H1 (cell line): Measurements from ENCODE around the gene PEX3. TPM values are rescaled to one million over a fixed set of nuclear protein-coding genes. Genes with fewer than 3 reads are reported as not detected.

Experiments
- CTCF ChIA-PET: fragments of 300-600 bp; sonication (Branson Sonifier 250); formaldehyde crosslinking; loops from one replicate; lab custom pipeline; 2021; ENCODE audit not compliant: partially characterized antibody; lab: Charles Lee
- POLR2A ChIA-PET: fragments of 300-600 bp; sonication (Branson Sonifier 250); formaldehyde crosslinking; loops from one replicate; lab custom pipeline; 2021; ENCODE audit warnings: inconsistent platforms; ENCODE audit not compliant: partially characterized antibody; lab: Charles Lee
- DNase-seq, 2 experiments: peaks; one replicate each; pipeline versions ENCODE4 v3.0.0 to v3.0.0-alpha.2; 2010 to 2022; ENCODE audit warnings: low spot score in 2 of 2, low read depth in 1 of 2, mixed read lengths in 1 of 2
- FAIRE-seq: peaks from 2 replicates; lab custom pipeline; 2011; peaks lifted over from hg19 to GRCh38; lab: Jason Lieb, UNC
- H2AFZ ChIP-seq: 2 replicates; pipeline ENCODE4 v1.8.1; 2012; ENCODE audit warnings: low read length, inconsistent platforms
- H2AK5ac ChIP-seq: 2 replicates; pipeline ENCODE4 v1.6.1; 2013; ENCODE audit warnings: low read depth, low read length
- H2BK120ac ChIP-seq: replicated peaks from 2 replicates; pipeline ENCODE3; 2013; ENCODE audit warnings: low read depth, low read length, inconsistent platforms
- H2BK12ac ChIP-seq: 2 replicates; pipeline ENCODE4 v1.6.1; 2013; ENCODE audit warnings: low read depth, low read length
- H2BK15ac ChIP-seq: 2 replicates; pipeline ENCODE4 v1.6.1; 2013; ENCODE audit warnings: low read length
- H2BK20ac ChIP-seq: 2 replicates; pipeline ENCODE4 v1.6.1; 2013; ENCODE audit warnings: low read length
- H2BK5ac ChIP-seq: 2 replicates; pipeline ENCODE4 v1.6.1; 2013; ENCODE audit warnings: low read depth, low read length
- H3K14ac ChIP-seq: 2 replicates; pipeline ENCODE4 v1.6.1; 2013; ENCODE audit warnings: inconsistent platforms; ENCODE audit not compliant: insufficient read length
- H3K18ac ChIP-seq: 2 replicates; pipeline ENCODE4 v1.6.1; 2013; ENCODE audit warnings: low read length; ENCODE audit errors: extremely low read depth
- H3K23ac ChIP-seq: 2 replicates; pipeline ENCODE4 v1.6.1; 2013; ENCODE audit warnings: inconsistent platforms; ENCODE audit not compliant: insufficient read length
- H3K23me2 ChIP-seq: 2 replicates; pipeline ENCODE4 v1.6.1; 2013; ENCODE audit warnings: low read depth, low read length
- H3K27ac ChIP-seq: 2 replicates; pipeline ENCODE4 v1.6.1; 2011; ENCODE audit warnings: low read depth, low read length, inconsistent platforms
- H3K27me3 ChIP-seq, 4 experiments: replicated peaks in 1 of 4; 1 replicate in 1 of 4; 2 replicates in 3 of 4; pipeline versions ENCODE4 v1.6.1 to v1.8.1; 2011 to 2013; ENCODE audit warnings: low read length in 3 of 4, mild to moderate bottlenecking in 3 of 4, inconsistent platforms in 2 of 4, mixed read lengths in 2 of 4, moderate library complexity in 1 of 4; ENCODE audit not compliant: control insufficient read depth in 3 of 4, insufficient read depth in 3 of 4; ENCODE audit errors: extremely low read depth in 1 of 4
- H3K36me3 ChIP-seq, 4 experiments: 2 replicates each; pipeline versions ENCODE4 v1.6.1 to v1.8.1; 2011 to 2013; ENCODE audit warnings: mild to moderate bottlenecking in 4 of 4, low read length in 3 of 4, moderate library complexity in 2 of 4, control low read depth in 1 of 4, inconsistent platforms in 1 of 4; ENCODE audit not compliant: insufficient read depth in 4 of 4, control insufficient read depth in 2 of 4
- H3K4ac ChIP-seq: replicated peaks from 2 replicates; pipeline ENCODE3; 2013; ENCODE audit warnings: low read length, low read depth, mixed read lengths, inconsistent platforms; ENCODE audit not compliant: insufficient read length
- H3K4me1 ChIP-seq, 4 experiments: replicated peaks in 1 of 4; 1 replicate in 1 of 4; 2 replicates in 3 of 4; pipeline versions ENCODE4 v1.6.1 to v1.8.1; 2011 to 2013; ENCODE audit warnings: low read length in 3 of 4, inconsistent platforms in 2 of 4, mixed read lengths in 1 of 4; ENCODE audit not compliant: insufficient read depth in 4 of 4, control insufficient read depth in 3 of 4
- H3K4me2 ChIP-seq, 2 experiments: 2 replicates each; pipeline versions ENCODE4 v1.6.1 to v1.8.1; 2011 to 2013; ENCODE audit warnings: low read depth in 2 of 2, low read length in 2 of 2, control low read depth in 1 of 2, inconsistent platforms in 1 of 2, mild to moderate bottlenecking in 1 of 2; ENCODE audit not compliant: insufficient read depth in 1 of 2
- H3K4me3 ChIP-seq, 4 experiments: fragments of 200-600, 300-600 bp in 1 of 4; sonication (generic), shearing (Covaris generic), sonication (Bioruptor Twin) in 1 of 4; 2 replicates each; pipeline versions ENCODE4 v1.5.1 to v1.8.1; 2011 to 2016; ENCODE audit warnings: low read length in 4 of 4, low read depth in 3 of 4, control low read depth in 2 of 4, inconsistent platforms in 2 of 4, mild to moderate bottlenecking in 2 of 4, mixed read lengths in 1 of 4, moderate library complexity in 1 of 4; ENCODE audit not compliant: insufficient read depth in 2 of 4; ENCODE audit errors: extremely low read depth in 1 of 4
- H3K56ac ChIP-seq: replicated peaks from 2 replicates; pipeline ENCODE3; 2013; ENCODE audit warnings: low read depth, mild to moderate bottlenecking, mixed read lengths, low read length, inconsistent platforms; ENCODE audit not compliant: insufficient read length
- H3K79me1 ChIP-seq: 2 replicates; pipeline ENCODE4 v1.6.1; 2013; ENCODE audit warnings: low read depth, low read length, control low read depth
- H3K79me2 ChIP-seq, 2 experiments: 2 replicates each; pipeline versions ENCODE4 v1.6.1 to v1.8.1; 2012 to 2013; ENCODE audit warnings: low read length in 2 of 2, mild to moderate bottlenecking in 2 of 2, inconsistent platforms in 1 of 2; ENCODE audit not compliant: insufficient read depth in 2 of 2, control insufficient read depth in 1 of 2
- H3K9ac ChIP-seq, 4 experiments: replicated peaks in 1 of 4; 1 replicate in 1 of 4; 2 replicates in 3 of 4; pipeline versions ENCODE4 v1.6.1 to v1.8.1; 2011 to 2013; ENCODE audit warnings: low read depth in 3 of 4, low read length in 3 of 4, control low read depth in 2 of 4, mild to moderate bottlenecking in 2 of 4, moderate library complexity in 2 of 4, inconsistent platforms in 1 of 4; ENCODE audit errors: extremely low read depth in 1 of 4
- H3K9me3 ChIP-seq, 2 experiments: 2 replicates each; pipeline versions ENCODE4 v1.6.1 to v1.8.1; 2012 to 2013; ENCODE audit warnings: mild to moderate bottlenecking in 2 of 2, moderate library complexity in 2 of 2, control low read depth in 1 of 2, inconsistent platforms in 1 of 2, low read depth in 1 of 2, low read length in 1 of 2, mixed read lengths in 1 of 2; ENCODE audit not compliant: insufficient read depth in 2 of 2
- H4K20me1 ChIP-seq, 2 experiments: replicated peaks in 1 of 2; 2 replicates each; pipeline versions ENCODE3 to v1.8.1; 2011 to 2013; ENCODE audit warnings: inconsistent platforms in 2 of 2, low read length in 2 of 2, mild to moderate bottlenecking in 1 of 2; ENCODE audit not compliant: insufficient read depth in 2 of 2, control insufficient read depth in 1 of 2
- H4K5ac ChIP-seq: 2 replicates; pipeline ENCODE4 v1.6.1; 2013; ENCODE audit warnings: low read length, low read depth, mixed read lengths, inconsistent platforms; ENCODE audit not compliant: insufficient read length
- H4K8ac ChIP-seq: 2 replicates; pipeline ENCODE4 v1.8.0; 2013; ENCODE audit warnings: mild to moderate bottlenecking, moderate library complexity, low read length, inconsistent platforms; ENCODE audit not compliant: insufficient read depth; ENCODE audit errors: extremely low read depth
- H4K91ac ChIP-seq: replicated peaks from 2 replicates; pipeline ENCODE3; 2013; ENCODE audit warnings: low read length, mixed read lengths, inconsistent platforms; ENCODE audit not compliant: insufficient read length
- WGBS, 2 experiments: shearing (Covaris generic) in 1 of 2; methylation state at CpG; one replicate each; pipeline versions ENCODE4 v1.1.6 to v1.1.7; 2013 to 2015; ENCODE audit warnings: low lambda C conversion rate in 2 of 2, mixed read lengths in 2 of 2, inconsistent platforms in 1 of 2, low coverage in 1 of 2, missing lambda C conversion rate in 1 of 2; ENCODE audit not compliant: insufficient replicate concordance in 2 of 2, insufficient coverage in 1 of 2, insufficient read length in 1 of 2; ENCODE audit errors: extremely low coverage in 1 of 2, missing lambda C conversion rate in 1 of 2; 5-methylcytosine and 5-hydroxymethylcytosine counted together
- polyA plus RNA-seq, 7 experiments: library from polyadenylated mRNA; depleted of rRNA in 3 of 7; stranded (reverse) in 5 of 7; unstranded in 2 of 7; fragments of >200 nt in 5 of 7; fragments of 200-250 nt in 2 of 7; gene quantifications; 1 replicate in 5 of 7; 2 replicates in 1 of 7; 4 replicates in 1 of 7; pipeline versions ENCODE4 v1.2.1 to v1.2.3, GENCODE V29; 2011 to 2013; ENCODE audit warnings: missing spikeins in 2 of 7, mixed read lengths in 2 of 7
- total RNA-seq: library from RNA; stranded (reverse); fragmentation: NEBNext Ultra II Directional; extraction: Animal tissue kit (Norgen Biotek cat#: 25700); gene quantifications from 2 replicates; pipeline ENCODE4 v1.2.1, GENCODE V29; 2021
- TF ChIP-seq, protein P1 (sequence below): IDR thresholded peaks from 2 replicates; pipeline ENCODE4 v1.6.1; 2012; ENCODE audit warnings: inconsistent platforms

PEX3 gene
- total and polyA plus RNA-seq, 2 of the 8 experiments (the other 6 are each of a cell fraction or from before 2014, with no cell fraction given): 8.0 to 16.8 TPM

DNA sequence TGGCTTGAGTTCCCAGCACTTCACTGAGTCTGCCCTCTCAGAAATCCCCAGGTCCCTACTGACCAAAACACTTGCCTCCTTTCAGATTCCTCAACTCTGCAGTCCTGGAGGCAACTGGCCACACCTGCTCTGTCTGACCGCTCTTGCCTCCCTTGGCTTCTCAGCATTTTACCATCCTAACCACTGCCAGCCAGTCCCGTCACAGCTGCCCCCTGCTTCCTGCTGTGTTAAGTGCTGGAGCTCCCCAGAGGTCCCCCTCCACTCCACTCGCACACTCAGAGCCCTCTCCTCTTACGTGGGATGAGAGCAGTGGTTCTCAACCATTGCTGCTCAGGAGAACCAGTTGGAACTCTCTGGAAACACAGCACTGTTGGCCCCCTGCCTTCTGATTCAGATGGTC is 20.6 kb upstream of the PEX3 start:
- H4K20me1 ChIP-seq: no peaks in the 10 kb centered on the region
- H3K9ac ChIP-seq: no peak overlapping the region
- no peak overlapping the region for H2AFZ ChIP-seq
- H3K27me3 ChIP-seq: no peaks in the 10 kb centered on the region
- FAIRE-seq (no peak), DNase-seq (no peak)
- H3K18ac ChIP-seq: no peak overlapping the region
- no peak overlapping the region for H2BK120ac ChIP-seq
- 80% methylated on average over 4 of the region's 4 CpGs; no CpG with 5 or more reads in 1 of the 2 experiments for WGBS, 2 experiments
- H3K4me3 ChIP-seq: no peak overlapping the region
- peak overlapping the region; percentile 45; the same call in 1 of the 2 replicates for H4K8ac ChIP-seq
- no peak overlapping the region for H2BK20ac ChIP-seq
- no peak overlapping the region for H3K14ac ChIP-seq
- no peaks in the 10 kb centered on the region for H3K4me1 ChIP-seq
- TF ChIP-seq, protein P1, sequence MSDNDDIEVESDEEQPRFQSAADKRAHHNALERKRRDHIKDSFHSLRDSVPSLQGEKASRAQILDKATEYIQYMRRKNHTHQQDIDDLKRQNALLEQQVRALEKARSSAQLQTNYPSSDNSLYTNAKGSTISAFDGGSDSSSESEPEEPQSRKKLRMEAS: no peak
- H3K79me2 ChIP-seq: no peaks in the 10 kb centered on the region
- H3K27ac ChIP-seq: no peak overlapping the region
- ChIA-PET POLR2A (no interaction called here), CTCF (interaction anchor here (0.8 to 6.7 kb wide), 6 partner anchors 8 to 738 kb away, joined by 3 to 51 read pairs (median 4); no protein-coding TSS in a partner anchor)
- H3K23ac ChIP-seq: no peak overlapping the region
- peaks cover 2 to 12% (median 5%) of the 10 kb centered on the region in 4 experiments; a peak in 5 of 8 replicates for H3K36me3 ChIP-seq
- no peak overlapping the region for H2AK5ac ChIP-seq
- no peak overlapping the region for H2BK15ac ChIP-seq
- no peaks in the 10 kb centered on the region; the same call in 1 of the 2 replicates for H3K23me2 ChIP-seq
- H3K79me1 ChIP-seq: no peaks in the 10 kb centered on the region
- no peak overlapping the region for H4K5ac ChIP-seq
- H3K4me2 ChIP-seq: no peak overlapping the region
- H3K9me3 ChIP-seq: no peaks in the 10 kb centered on the region
- no peak overlapping the region for H2BK12ac ChIP-seq
- no peak overlapping the region for H3K56ac ChIP-seq
- H3K4ac ChIP-seq: no peak overlapping the region
- H2BK5ac ChIP-seq: no peak overlapping the region
- H4K91ac ChIP-seq: no peak overlapping the region
